Measurements from ENCODE around the gene MICAL3. TPM values are rescaled to one million over a fixed set of nuclear protein-coding genes. Genes with fewer than 3 reads are reported as not detected.

Gene MICAL3
- total RNA-seq, 6 experiments from 2014 or later = 31.5 to 61.8 (median 48.2) TPM

DNA sequence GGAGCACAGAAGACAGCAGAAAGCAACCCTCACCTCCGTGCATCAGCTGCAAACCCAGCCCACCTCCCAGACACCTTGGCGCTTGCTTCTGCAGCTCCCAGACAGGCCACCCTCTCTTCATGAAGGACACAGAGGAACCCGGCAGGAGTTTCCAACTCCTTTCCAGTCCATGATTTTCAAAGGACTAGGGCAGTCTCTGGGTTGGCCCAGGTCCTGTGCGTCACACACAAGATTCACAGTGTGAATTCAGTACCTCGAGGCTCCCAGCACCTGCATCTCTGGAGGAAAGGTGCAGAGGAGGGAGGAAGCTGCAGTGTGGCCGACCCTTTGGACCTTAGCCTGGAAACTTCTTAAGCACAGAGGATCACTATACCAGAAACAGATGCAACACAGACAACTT is 189.1 kb downstream of the MICAL3 start:
- H3K9me3 ChIP-seq = no peaks in the 10 kb centered on the region
- 66% methylated on average over 4 of the region's 6 CpGs for WGBS (ENCODE audit: insufficient coverage, low coverage, low lambda C conversion rate, missing lambda C conversion rate)
- H3K27me3 ChIP-seq = no peaks in the 10 kb centered on the region
- intact Hi-C loops (cut with DNase I) = loop anchor here in 1 of 2 donors (10.0 kb wide), 1 partner anchor 240 kb away; the partner anchor contains the start of gene PEX26
- H3K4me1 ChIP-seq = peaks cover 0 to 97% (median 40%) of the 10 kb centered on the region in 4 donors
- peak overlapping the region in 2 of 3 donors; percentile 60 to 84 for H3K27ac ChIP-seq
- no peak for ATAC-seq
- no peaks in the 10 kb centered on the region for H3K36me3 ChIP-seq
- no peak overlapping the region for H3K4me3 ChIP-seq
- TF ChIP-seq POLR2A (IDR thresholded peaks at IDR 0.05) = no peak
- TF ChIP-seq, protein P1, sequence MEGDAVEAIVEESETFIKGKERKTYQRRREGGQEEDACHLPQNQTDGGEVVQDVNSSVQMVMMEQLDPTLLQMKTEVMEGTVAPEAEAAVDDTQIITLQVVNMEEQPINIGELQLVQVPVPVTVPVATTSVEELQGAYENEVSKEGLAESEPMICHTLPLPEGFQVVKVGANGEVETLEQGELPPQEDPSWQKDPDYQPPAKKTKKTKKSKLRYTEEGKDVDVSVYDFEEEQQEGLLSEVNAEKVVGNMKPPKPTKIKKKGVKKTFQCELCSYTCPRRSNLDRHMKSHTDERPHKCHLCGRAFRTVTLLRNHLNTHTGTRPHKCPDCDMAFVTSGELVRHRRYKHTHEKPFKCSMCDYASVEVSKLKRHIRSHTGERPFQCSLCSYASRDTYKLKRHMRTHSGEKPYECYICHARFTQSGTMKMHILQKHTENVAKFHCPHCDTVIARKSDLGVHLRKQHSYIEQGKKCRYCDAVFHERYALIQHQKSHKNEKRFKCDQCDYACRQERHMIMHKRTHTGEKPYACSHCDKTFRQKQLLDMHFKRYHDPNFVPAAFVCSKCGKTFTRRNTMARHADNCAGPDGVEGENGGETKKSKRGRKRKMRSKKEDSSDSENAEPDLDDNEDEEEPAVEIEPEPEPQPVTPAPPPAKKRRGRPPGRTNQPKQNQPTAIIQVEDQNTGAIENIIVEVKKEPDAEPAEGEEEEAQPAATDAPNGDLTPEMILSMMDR (IDR thresholded peaks at IDR 0.05) = no peak
- DNase-seq = no peak

DNA sequence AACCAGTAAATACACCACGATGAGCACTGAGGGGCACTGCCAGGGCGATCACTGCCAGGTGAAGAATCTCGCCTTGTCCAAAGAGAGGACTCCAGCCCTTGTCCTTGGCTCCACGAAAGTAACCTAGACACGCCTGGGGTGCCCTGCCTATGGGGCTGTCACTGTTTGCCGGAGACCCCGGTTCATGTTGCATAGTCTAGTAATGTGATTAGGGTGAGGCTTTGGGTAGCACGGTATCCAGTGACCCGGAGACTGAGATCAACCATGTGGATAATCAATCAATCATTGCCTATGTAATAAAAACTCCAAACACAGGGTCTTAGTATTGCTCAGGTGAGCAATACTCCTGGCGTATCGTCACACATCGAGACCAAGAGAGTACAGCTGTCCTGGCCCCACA is 190.9 kb downstream of the MICAL3 start:
- no peak overlapping the region for H3K4me3 ChIP-seq
- intact Hi-C loops (cut with DNase I) = loop anchor here (5.0 to 10.0 kb wide), 2 partner anchors 59 to 241 kb away; partner anchors contain the start of gene PEX26 (in 1 of the 2)
- ATAC-seq (no peak), DNase-seq (no peak)
- TF ChIP-seq POLR2A (IDR thresholded peaks at IDR 0.05) = no peak
- TF ChIP-seq, protein P1 (IDR thresholded peaks at IDR 0.05) = no peak
- no peaks in the 10 kb centered on the region for H3K27me3 ChIP-seq
- H3K27ac ChIP-seq = peak overlapping the region; percentile 2 to 66 (median 43)
- H3K36me3 ChIP-seq = peaks cover 0 to 8% (median 0%) of the 10 kb centered on the region in 4 donors
- 75% methylated on average over 4 of the region's 12 CpGs for WGBS (ENCODE audit: insufficient coverage, low coverage, low lambda C conversion rate, missing lambda C conversion rate)
- H3K4me1 ChIP-seq = peaks cover 0 to 80% (median 34%) of the 10 kb centered on the region in 4 donors
- no peaks in the 10 kb centered on the region for H3K9me3 ChIP-seq

DNA sequence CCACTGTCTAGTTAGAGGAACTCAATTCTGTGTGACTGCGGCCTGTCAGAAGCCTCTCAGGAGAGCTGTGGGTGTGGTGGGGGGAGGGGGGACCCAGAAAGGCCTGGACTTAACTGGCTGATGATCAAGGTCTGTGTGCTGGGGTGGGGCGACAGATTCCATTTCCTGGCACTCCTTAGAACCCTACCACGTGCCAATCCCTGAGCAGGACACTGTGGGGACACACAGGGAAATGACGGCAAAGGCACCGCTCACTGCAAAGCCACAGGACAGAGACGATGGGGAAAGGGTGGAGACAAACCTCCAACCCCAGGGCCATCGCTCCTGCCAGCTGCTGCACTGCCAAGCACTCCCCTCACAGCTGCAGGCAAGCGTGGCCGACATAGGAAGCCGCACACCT is 191.7 kb downstream of the MICAL3 start:
- ATAC-seq = peak; percentile 21 to 57 (median 43)
- DNase-seq = peak; percentile 62 to 79 (median 72)
- H3K4me3 ChIP-seq = no peak overlapping the region
- H3K27ac ChIP-seq = peak overlapping the region; percentile 43 to 67 (median 66)
- H3K36me3 ChIP-seq = peaks cover 0 to 13% (median 3%) of the 10 kb centered on the region in 4 donors
- H3K9me3 ChIP-seq = no peaks in the 10 kb centered on the region
- H3K27me3 ChIP-seq = no peaks in the 10 kb centered on the region
- intact Hi-C loops (cut with DNase I) = loop anchor here (5.0 to 10.0 kb wide), 2 partner anchors 60 to 242 kb away; partner anchors contain the start of gene PEX26 (in 1 of the 2)
- H3K4me1 ChIP-seq = peaks cover 0 to 71% (median 30%) of the 10 kb centered on the region in 4 donors
- 26% methylated on average over 7 of the region's 10 CpGs for WGBS (ENCODE audit: insufficient coverage, low coverage, low lambda C conversion rate, missing lambda C conversion rate)
- TF ChIP-seq, protein P1 (IDR thresholded peaks at IDR 0.05) = no peak
- TF ChIP-seq POLR2A (IDR thresholded peaks at IDR 0.05) = no peak

DNA sequence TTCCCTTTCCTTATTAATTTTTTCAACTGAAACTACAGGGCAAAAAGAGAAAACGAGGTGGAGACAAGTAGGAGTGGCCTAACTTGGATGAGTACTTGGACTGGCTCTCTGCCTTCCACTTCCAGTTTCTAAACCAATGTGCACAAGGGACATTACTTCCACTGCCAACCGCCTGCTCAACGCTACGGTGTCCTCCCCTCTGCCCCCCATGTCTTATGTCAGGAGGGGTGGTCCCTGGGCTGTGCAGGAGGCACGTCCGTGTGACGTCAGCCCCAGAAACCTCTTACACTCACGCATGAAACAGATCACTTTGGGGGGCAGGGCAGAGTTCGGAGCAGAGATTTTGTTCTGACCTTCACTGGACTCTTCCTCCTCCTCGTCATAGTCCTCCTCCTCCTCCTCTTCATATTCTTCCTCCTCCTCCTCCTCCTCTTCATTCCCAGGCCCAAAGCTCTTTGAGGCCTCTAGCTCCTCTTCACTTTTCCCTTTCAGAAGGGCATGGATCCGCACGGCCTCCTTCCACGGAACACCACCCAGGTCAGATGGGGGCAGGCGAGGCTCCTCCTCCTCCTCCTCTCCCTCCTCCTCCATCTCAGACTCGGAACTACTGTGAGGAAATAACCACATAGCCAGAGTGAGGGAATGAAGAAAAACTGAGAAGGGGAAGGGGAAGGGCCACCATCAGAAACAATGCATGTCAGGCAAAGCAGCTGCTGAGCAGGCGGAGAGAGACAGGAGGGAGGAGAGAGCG is 192.7 kb downstream of the MICAL3 start:
- intact Hi-C loops (cut with DNase I) = loop anchor here (5.0 to 10.0 kb wide), 2 partner anchors 61 to 243 kb away; partner anchors contain the start of gene PEX26 (in 1 of the 2)
- Histone ChIP-seq H3K4me3 (no peak overlapping the region), H3K36me3 (peaks cover 0 to 17% (median 6%) of the 10 kb centered on the region in 4 donors), H3K9me3 (no peaks in the 10 kb centered on the region), H3K27ac (peak overlapping the region in 2 of 3 donors; percentile 66 to 67), H3K4me1 (peaks cover 0 to 63% (median 26%) of the 10 kb centered on the region in 4 donors), H3K27me3 (no peaks in the 10 kb centered on the region)
- ATAC-seq (peak in 2 of 4 donors; percentile 6 to 7), DNase-seq (no peak)
- TF ChIP-seq POLR2A (IDR thresholded peaks at IDR 0.05) = no peak
- TF ChIP-seq, protein P1 (IDR thresholded peaks at IDR 0.05) = no peak
- 66% methylated on average over 13 of the region's 17 CpGs for WGBS (ENCODE audit: insufficient coverage, low coverage, low lambda C conversion rate, missing lambda C conversion rate)
